ENCODE measurements around the gene ILDR2. TPM values are rescaled to one million over a fixed set of nuclear protein-coding genes. Genes with fewer than 3 reads are reported as not detected.

The ILDR2 gene
- total RNA-seq, 2 experiments from 2014 or later, result 7.4 to 7.9 TPM

GRCh38 chr1:166927701-166928100 is 47.6 kb downstream of the ILDR2 start:
- no peaks in the 10 kb centered on the region for H3K4me1 Mint-ChIP-seq
- no peaks in the 10 kb centered on the region for H3K9me3 Mint-ChIP-seq (ENCODE audit: low read depth)
- DNase-seq (no peak), ATAC-seq (no peak)
- H3K27me3 Mint-ChIP-seq, result peaks cover 24% of the 10 kb centered on the region
- CTCF ChIA-PET, result interaction anchor here (0.8 to 2.9 kb wide), 2 partner anchors 48 to 131 kb away, joined by 4 to 9 read pairs; no protein-coding TSS in a partner anchor
- H3K36me3 Mint-ChIP-seq, result peaks cover 6% of the 10 kb centered on the region
- H3K4me3 Mint-ChIP-seq, result no peak overlapping the region
- H3K27ac Mint-ChIP-seq, result no peak overlapping the region

GRCh38 chr1:166925810-166926478 is 49.4 kb downstream of the ILDR2 start:
- Mint-ChIP-seq H3K4me3 (no peak overlapping the region), H3K9me3 (ENCODE audit: low read depth) (no peaks in the 10 kb centered on the region), H3K4me1 (no peaks in the 10 kb centered on the region), H3K36me3 (peaks cover 3% of the 10 kb centered on the region), H3K27ac (no peak overlapping the region), H3K27me3 (peaks cover 33% of the 10 kb centered on the region)
- CTCF ChIA-PET, result interaction anchor here (1.1 to 2.9 kb wide), 2 partner anchors 16 to 133 kb away, joined by 3 to 9 read pairs; no protein-coding TSS in a partner anchor
- ATAC-seq (no peak), DNase-seq (no peak)

GRCh38 chr1:166924823-166925541 is 50.4 kb downstream of the ILDR2 start:
- H3K36me3 Mint-ChIP-seq, result peaks cover 3% of the 10 kb centered on the region
- H3K9me3 Mint-ChIP-seq (ENCODE audit: low read depth), result no peaks in the 10 kb centered on the region
- CTCF ChIA-PET, result interaction anchor here (1.1 to 2.9 kb wide), 2 partner anchors 15 to 134 kb away, joined by 3 to 9 read pairs; no protein-coding TSS in a partner anchor
- no peak overlapping the region for H3K4me3 Mint-ChIP-seq
- peaks cover 1% of the 10 kb centered on the region for H3K4me1 Mint-ChIP-seq
- peaks cover 37% of the 10 kb centered on the region for H3K27me3 Mint-ChIP-seq
- DNase-seq (no peak), ATAC-seq (no peak)
- H3K27ac Mint-ChIP-seq, result no peak overlapping the region

- ATAC-seq (no peak), DNase-seq (no peak)
- Mint-ChIP-seq H3K36me3 (peaks cover 3% of the 10 kb centered on the region), H3K9me3 (ENCODE audit: low read depth) (no peaks in the 10 kb centered on the region), H3K4me3 (no peak overlapping the region), H3K27me3 (peaks cover 44% of the 10 kb centered on the region), H3K27ac (no peak overlapping the region), H3K4me1 (peaks cover 1% of the 10 kb centered on the region)
- CTCF ChIA-PET, result interaction anchor here (1.0 kb wide), 1 partner anchor 22 kb away, joined by 3 read pairs; no protein-coding TSS in a partner anchor
Observed at GRCh38 chr1:166920561-166921475, 54.5 kb downstream of the ILDR2 start.

- H3K4me3 Mint-ChIP-seq, result no peak overlapping the region
- H3K4me1 Mint-ChIP-seq, result peaks cover 1% of the 10 kb centered on the region
- H3K36me3 Mint-ChIP-seq, result peaks cover 2% of the 10 kb centered on the region
- peaks cover 46% of the 10 kb centered on the region for H3K27me3 Mint-ChIP-seq
- DNase-seq (no peak), ATAC-seq (no peak)
- H3K27ac Mint-ChIP-seq, result no peak overlapping the region
- CTCF ChIA-PET, result interaction anchor here (0.8 to 2.3 kb wide), 5 partner anchors 8 to 148 kb away, joined by 3 to 8 read pairs (median 4); no protein-coding TSS in a partner anchor
- no peaks in the 10 kb centered on the region for H3K9me3 Mint-ChIP-seq (ENCODE audit: low read depth)
Observed at GRCh38 chr1:166918956-166919316, 56.4 kb downstream of the ILDR2 start.

- H3K9me3 Mint-ChIP-seq (ENCODE audit: low read depth), result no peaks in the 10 kb centered on the region
- H3K4me1 Mint-ChIP-seq, result peaks cover 1% of the 10 kb centered on the region
- peaks cover 2% of the 10 kb centered on the region for H3K36me3 Mint-ChIP-seq
- CTCF ChIA-PET, result interaction anchor here (0.8 to 2.3 kb wide), 5 partner anchors 8 to 141 kb away, joined by 3 to 8 read pairs (median 4); partner anchors contain the start of gene TADA1
- no peak overlapping the region for H3K27ac Mint-ChIP-seq
- no peak for ATAC-seq
- H3K4me3 Mint-ChIP-seq, result no peak overlapping the region
- peaks cover 46% of the 10 kb centered on the region for H3K27me3 Mint-ChIP-seq
- DNase-seq, result no peak
Observed at GRCh38 chr1:166918088-166918955, 57.0 kb downstream of the ILDR2 start.

- CTCF ChIA-PET, result interaction anchor here (1.0 to 20.4 kb wide), 2 partner anchors 40 to 142 kb away, joined by 3 to 690 read pairs; partner anchors contain the start of gene TADA1
- H3K4me1 Mint-ChIP-seq, result peaks cover 2% of the 10 kb centered on the region
- H3K27ac Mint-ChIP-seq, result no peak overlapping the region
- no peak overlapping the region for H3K4me3 Mint-ChIP-seq
- peaks cover 10% of the 10 kb centered on the region for H3K36me3 Mint-ChIP-seq
- peaks cover 35% of the 10 kb centered on the region for H3K27me3 Mint-ChIP-seq
- ATAC-seq (no peak), DNase-seq (no peak)
- H3K9me3 Mint-ChIP-seq (ENCODE audit: low read depth), result peaks cover 3% of the 10 kb centered on the region
Observed at GRCh38 chr1:166915941-166916340, 59.4 kb downstream of the ILDR2 start.

GRCh38 chr1:166915042-166915441 is 60.3 kb downstream of the ILDR2 start:
- DNase-seq, result no peak
- Mint-ChIP-seq H3K27me3 (peaks cover 28% of the 10 kb centered on the region), H3K4me1 (peaks cover 7% of the 10 kb centered on the region), H3K9me3 (ENCODE audit: low read depth) (peaks cover 3% of the 10 kb centered on the region), H3K27ac (no peak overlapping the region), H3K36me3 (peaks cover 10% of the 10 kb centered on the region), H3K4me3 (no peak overlapping the region)
- no peak for ATAC-seq
- CTCF ChIA-PET, result interaction anchor here (0.7 to 20.4 kb wide), 3 partner anchors 30 to 143 kb away, joined by 3 to 690 read pairs (median 4); partner anchors contain the start of gene ILDR2

GRCh38 chr1:166914111-166914510 is 61.2 kb downstream of the ILDR2 start:
- CTCF ChIA-PET, result interaction anchor here (0.6 to 20.4 kb wide), 3 partner anchors 61 to 166 kb away, joined by 3 to 690 read pairs (median 4); partner anchors contain the start of gene ILDR2
- H3K9me3 Mint-ChIP-seq (ENCODE audit: low read depth), result peaks cover 3% of the 10 kb centered on the region
- no peak overlapping the region for H3K27ac Mint-ChIP-seq
- H3K4me1 Mint-ChIP-seq, result peaks cover 13% of the 10 kb centered on the region
- DNase-seq (no peak), ATAC-seq (no peak)
- peaks cover 10% of the 10 kb centered on the region for H3K36me3 Mint-ChIP-seq
- H3K27me3 Mint-ChIP-seq, result peaks cover 19% of the 10 kb centered on the region
- H3K4me3 Mint-ChIP-seq, result no peak overlapping the region

GRCh38 chr1:166911624-166912023 is 63.7 kb downstream of the ILDR2 start:
- H3K27me3 Mint-ChIP-seq, result peaks cover 12% of the 10 kb centered on the region
- H3K9me3 Mint-ChIP-seq (ENCODE audit: low read depth), result peaks cover 3% of the 10 kb centered on the region
- H3K4me3 Mint-ChIP-seq, result no peak overlapping the region
- DNase-seq, result no peak
- CTCF ChIA-PET, result interaction anchor here (0.7 to 20.4 kb wide), 6 partner anchors 14 to 147 kb away, joined by 3 to 690 read pairs (median 15); no protein-coding TSS in a partner anchor
- H3K27ac Mint-ChIP-seq, result no peak overlapping the region
- peaks cover 12% of the 10 kb centered on the region for H3K36me3 Mint-ChIP-seq
- peaks cover 34% of the 10 kb centered on the region for H3K4me1 Mint-ChIP-seq
- no peak for ATAC-seq

- DNase-seq (peak; percentile 89), ATAC-seq (peak; percentile 90)
- Mint-ChIP-seq H3K27me3 (peaks cover 12% of the 10 kb centered on the region), H3K36me3 (peaks cover 17% of the 10 kb centered on the region), H3K27ac (no peak overlapping the region), H3K4me1 (peaks cover 45% of the 10 kb centered on the region), H3K9me3 (ENCODE audit: low read depth) (peaks cover 3% of the 10 kb centered on the region), H3K4me3 (no peak overlapping the region)
- CTCF ChIA-PET, result interaction anchor here (0.7 to 20.4 kb wide), 34 partner anchors 8 to 643 kb away, joined by 3 to 690 read pairs (median 4); partner anchors contain the start of genes CREG1, ILDR2, POGK and POU2F1
Observed at GRCh38 chr1:166910396-166910994, 64.8 kb downstream of the ILDR2 start.
